ENCODE measurements around the gene BID.

GRCh38 chr22:17787716-17788330 is 13.6 kb upstream of the BID start:
- TF ChIP-seq, protein P1, sequence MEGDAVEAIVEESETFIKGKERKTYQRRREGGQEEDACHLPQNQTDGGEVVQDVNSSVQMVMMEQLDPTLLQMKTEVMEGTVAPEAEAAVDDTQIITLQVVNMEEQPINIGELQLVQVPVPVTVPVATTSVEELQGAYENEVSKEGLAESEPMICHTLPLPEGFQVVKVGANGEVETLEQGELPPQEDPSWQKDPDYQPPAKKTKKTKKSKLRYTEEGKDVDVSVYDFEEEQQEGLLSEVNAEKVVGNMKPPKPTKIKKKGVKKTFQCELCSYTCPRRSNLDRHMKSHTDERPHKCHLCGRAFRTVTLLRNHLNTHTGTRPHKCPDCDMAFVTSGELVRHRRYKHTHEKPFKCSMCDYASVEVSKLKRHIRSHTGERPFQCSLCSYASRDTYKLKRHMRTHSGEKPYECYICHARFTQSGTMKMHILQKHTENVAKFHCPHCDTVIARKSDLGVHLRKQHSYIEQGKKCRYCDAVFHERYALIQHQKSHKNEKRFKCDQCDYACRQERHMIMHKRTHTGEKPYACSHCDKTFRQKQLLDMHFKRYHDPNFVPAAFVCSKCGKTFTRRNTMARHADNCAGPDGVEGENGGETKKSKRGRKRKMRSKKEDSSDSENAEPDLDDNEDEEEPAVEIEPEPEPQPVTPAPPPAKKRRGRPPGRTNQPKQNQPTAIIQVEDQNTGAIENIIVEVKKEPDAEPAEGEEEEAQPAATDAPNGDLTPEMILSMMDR (IDR thresholded peaks at IDR 0.05 in 2 of 3, conservative IDR thresholded peaks at IDR 0.05 in 1 of 3; ENCODE audit: control insufficient read depth in 2 of 3, extremely low read depth in 1 of 3, insufficient read depth in 1 of 3, low read depth in 3 of 3, low read length in 3 of 3), result no peak
- TF ChIP-seq NR2C2 (IDR thresholded peaks at IDR 0.05; ENCODE audit: borderline replicate concordance, control insufficient read depth, insufficient read length, low read depth), result no peak
- no peak; the same call in 1 of the 2 replicates for TF ChIP-seq POLR2A (IDR thresholded peaks at IDR 0.05; ENCODE audit: low read depth, low read length)
- TF ChIP-seq SIN3A (IDR thresholded peaks at IDR 0.05; ENCODE audit: low read depth, low read length), result no peak
- no peak for TF ChIP-seq YY1 (IDR thresholded peaks at IDR 0.05; ENCODE audit: low read depth, low read length)
- no peak for TF ChIP-seq NRF1 (conservative IDR thresholded peaks at IDR 0.05; ENCODE audit: low read depth, low read length)
- TF ChIP-seq, protein P2, sequence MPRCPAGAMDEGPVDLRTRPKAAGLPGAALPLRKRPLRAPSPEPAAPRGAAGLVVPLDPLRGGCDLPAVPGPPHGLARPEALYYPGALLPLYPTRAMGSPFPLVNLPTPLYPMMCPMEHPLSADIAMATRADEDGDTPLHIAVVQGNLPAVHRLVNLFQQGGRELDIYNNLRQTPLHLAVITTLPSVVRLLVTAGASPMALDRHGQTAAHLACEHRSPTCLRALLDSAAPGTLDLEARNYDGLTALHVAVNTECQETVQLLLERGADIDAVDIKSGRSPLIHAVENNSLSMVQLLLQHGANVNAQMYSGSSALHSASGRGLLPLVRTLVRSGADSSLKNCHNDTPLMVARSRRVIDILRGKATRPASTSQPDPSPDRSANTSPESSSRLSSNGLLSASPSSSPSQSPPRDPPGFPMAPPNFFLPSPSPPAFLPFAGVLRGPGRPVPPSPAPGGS (IDR thresholded peaks at IDR 0.05; ENCODE audit: borderline replicate concordance, insufficient read depth, low read depth, low read length, poor library complexity, severe bottlenecking), result no peak
- TF ChIP-seq IRF3 (IDR thresholded peaks at IDR 0.05), result no peak
- TF ChIP-seq, protein P3, sequence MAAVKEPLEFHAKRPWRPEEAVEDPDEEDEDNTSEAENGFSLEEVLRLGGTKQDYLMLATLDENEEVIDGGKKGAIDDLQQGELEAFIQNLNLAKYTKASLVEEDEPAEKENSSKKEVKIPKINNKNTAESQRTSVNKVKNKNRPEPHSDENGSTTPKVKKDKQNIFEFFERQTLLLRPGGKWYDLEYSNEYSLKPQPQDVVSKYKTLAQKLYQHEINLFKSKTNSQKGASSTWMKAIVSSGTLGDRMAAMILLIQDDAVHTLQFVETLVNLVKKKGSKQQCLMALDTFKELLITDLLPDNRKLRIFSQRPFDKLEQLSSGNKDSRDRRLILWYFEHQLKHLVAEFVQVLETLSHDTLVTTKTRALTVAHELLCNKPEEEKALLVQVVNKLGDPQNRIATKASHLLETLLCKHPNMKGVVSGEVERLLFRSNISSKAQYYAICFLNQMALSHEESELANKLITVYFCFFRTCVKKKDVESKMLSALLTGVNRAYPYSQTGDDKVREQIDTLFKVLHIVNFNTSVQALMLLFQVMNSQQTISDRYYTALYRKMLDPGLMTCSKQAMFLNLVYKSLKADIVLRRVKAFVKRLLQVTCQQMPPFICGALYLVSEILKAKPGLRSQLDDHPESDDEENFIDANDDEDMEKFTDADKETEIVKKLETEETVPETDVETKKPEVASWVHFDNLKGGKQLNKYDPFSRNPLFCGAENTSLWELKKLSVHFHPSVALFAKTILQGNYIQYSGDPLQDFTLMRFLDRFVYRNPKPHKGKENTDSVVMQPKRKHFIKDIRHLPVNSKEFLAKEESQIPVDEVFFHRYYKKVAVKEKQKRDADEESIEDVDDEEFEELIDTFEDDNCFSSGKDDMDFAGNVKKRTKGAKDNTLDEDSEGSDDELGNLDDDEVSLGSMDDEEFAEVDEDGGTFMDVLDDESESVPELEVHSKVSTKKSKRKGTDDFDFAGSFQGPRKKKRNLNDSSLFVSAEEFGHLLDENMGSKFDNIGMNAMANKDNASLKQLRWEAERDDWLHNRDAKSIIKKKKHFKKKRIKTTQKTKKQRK (IDR thresholded peaks at IDR 0.05; ENCODE audit: low read depth, low read length), result no peak
- no peak for TF ChIP-seq ASH2L (IDR thresholded peaks at IDR 0.05; ENCODE audit: borderline replicate concordance, low read depth)
- no peak for TF ChIP-seq NFYB (IDR thresholded peaks at IDR 0.05; ENCODE audit: insufficient read depth, low read depth, low read length)
- TF ChIP-seq ETV6 (conservative IDR thresholded peaks at IDR 0.05 in 1 of 2, IDR thresholded peaks at IDR 0.05 in 1 of 2; ENCODE audit: borderline replicate concordance in 1 of 2, low read depth in 1 of 2), result no peak
- no peak for TF ChIP-seq RCOR1 (conservative IDR thresholded peaks at IDR 0.05; ENCODE audit: low read depth, low read length)

Data from GM12878 (cell line).